Measurements from ENCODE around the gene LGALS3BP. TPM values are rescaled to one million over a fixed set of nuclear protein-coding genes. Genes with fewer than 3 reads are reported as not detected.
A peak's percentile ranks its signal among the peaks of the same experiment; 100 is the strongest.

The LGALS3BP gene
- total and polyA plus RNA-seq, 2 donors (not counting 1 experiment from before 2014, with no cell fraction given): 1.8 to 7.5 TPM

DNA sequence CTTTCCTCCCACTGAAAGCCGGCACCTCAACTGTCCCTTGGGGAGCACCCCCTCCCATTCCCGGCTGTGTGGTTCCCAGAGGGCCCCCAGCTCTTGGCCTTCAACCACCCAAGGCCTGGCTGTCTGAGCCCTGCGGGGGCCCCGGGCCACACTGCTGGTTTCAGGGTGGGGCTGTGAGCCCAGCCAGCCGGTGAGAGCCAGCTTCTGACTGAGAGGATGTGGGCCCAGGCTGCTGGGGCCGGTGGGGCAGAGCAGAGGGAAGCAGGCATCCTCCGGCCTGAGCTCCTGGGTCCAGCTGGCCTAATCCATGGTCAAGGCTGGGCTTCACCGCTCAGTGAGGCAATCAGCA lies 875 bp upstream of the LGALS3BP start:
- Histone ChIP-seq H3K9me3 (ENCODE audit: control extremely low read depth in 1 of 3, control insufficient read depth in 2 of 3, insufficient read depth in 1 of 3, low read length in 2 of 3) (no peaks in the 10 kb centered on the region), H3K4me1 (ENCODE audit: control insufficient read depth in 2 of 2, insufficient read depth in 2 of 2, low read length in 2 of 2) (peaks cover 8 to 34% of the 10 kb centered on the region in 2 donors), H3K79me2 (ENCODE audit: control insufficient read depth, insufficient read depth, low read length) (no peaks in the 10 kb centered on the region), H3K27me3 (replicated peaks in 1 of 4; ENCODE audit: control extremely low read depth in 1 of 4, control insufficient read depth in 3 of 4, insufficient read depth in 4 of 4, low read length in 3 of 4) (no peaks in the 10 kb centered on the region), H3K27ac (ENCODE audit: low read length in 2 of 2) (no peak overlapping the region), H4K20me1 (ENCODE audit: control insufficient read depth, insufficient read depth, low read length, poor library complexity, severe bottlenecking) (no peaks in the 10 kb centered on the region), H3K4me2 (replicated peaks; ENCODE audit: low read depth, low read length, poor library complexity, severe bottlenecking) (peak overlapping the region; percentile 8), H3K9ac (ENCODE audit: low read length) (no peak overlapping the region), H2AFZ (ENCODE audit: insufficient read depth, low read depth, low read length, poor library complexity, severe bottlenecking) (no peak overlapping the region), H3K4me3 (ENCODE audit: control extremely low read depth in 1 of 5, extremely low read depth in 1 of 5, insufficient read depth in 1 of 5, low read depth in 2 of 5, low read length in 4 of 5) (no peak overlapping the region), H3K36me3 (replicated peaks in 1 of 2; ENCODE audit: control extremely low read depth in 1 of 2, control insufficient read depth in 1 of 2, extremely low read depth in 1 of 2, insufficient read depth in 2 of 2, low read length in 1 of 2) (no peaks in the 10 kb centered on the region)
- ATAC-seq (ENCODE audit: low read depth): no peak
- ChIA-PET POLR2A (no interaction called here), CTCF (interaction anchor here (0.7 to 1.5 kb wide), 2 partner anchors 40 to 115 kb away, joined by 3 to 5 read pairs; no protein-coding TSS in a partner anchor)
- Mint-ChIP-seq H3K4me1 (peaks cover 9% of the 10 kb centered on the region), H3K27me3 (no peaks in the 10 kb centered on the region), H3K4me3 (no peak overlapping the region), H3K9me3 (ENCODE audit: insufficient read depth) (no peaks in the 10 kb centered on the region), H3K27ac (no peak overlapping the region)
- TF ChIP-seq EZH2 (IDR thresholded peaks at IDR 0.05; ENCODE audit: borderline replicate concordance, insufficient read depth, low read depth, low read length, poor library complexity, severe bottlenecking): no peak
- TF ChIP-seq, protein P1, sequence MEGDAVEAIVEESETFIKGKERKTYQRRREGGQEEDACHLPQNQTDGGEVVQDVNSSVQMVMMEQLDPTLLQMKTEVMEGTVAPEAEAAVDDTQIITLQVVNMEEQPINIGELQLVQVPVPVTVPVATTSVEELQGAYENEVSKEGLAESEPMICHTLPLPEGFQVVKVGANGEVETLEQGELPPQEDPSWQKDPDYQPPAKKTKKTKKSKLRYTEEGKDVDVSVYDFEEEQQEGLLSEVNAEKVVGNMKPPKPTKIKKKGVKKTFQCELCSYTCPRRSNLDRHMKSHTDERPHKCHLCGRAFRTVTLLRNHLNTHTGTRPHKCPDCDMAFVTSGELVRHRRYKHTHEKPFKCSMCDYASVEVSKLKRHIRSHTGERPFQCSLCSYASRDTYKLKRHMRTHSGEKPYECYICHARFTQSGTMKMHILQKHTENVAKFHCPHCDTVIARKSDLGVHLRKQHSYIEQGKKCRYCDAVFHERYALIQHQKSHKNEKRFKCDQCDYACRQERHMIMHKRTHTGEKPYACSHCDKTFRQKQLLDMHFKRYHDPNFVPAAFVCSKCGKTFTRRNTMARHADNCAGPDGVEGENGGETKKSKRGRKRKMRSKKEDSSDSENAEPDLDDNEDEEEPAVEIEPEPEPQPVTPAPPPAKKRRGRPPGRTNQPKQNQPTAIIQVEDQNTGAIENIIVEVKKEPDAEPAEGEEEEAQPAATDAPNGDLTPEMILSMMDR (IDR thresholded peaks at IDR 0.05): no peak
- WGBS (ENCODE audit: insufficient coverage): 54% methylated on average over 8 of the region's 8 CpGs
- DNase-seq: no peak
- intact Hi-C loops (cut with micrococcal nuclease): no loop called here

DNA sequence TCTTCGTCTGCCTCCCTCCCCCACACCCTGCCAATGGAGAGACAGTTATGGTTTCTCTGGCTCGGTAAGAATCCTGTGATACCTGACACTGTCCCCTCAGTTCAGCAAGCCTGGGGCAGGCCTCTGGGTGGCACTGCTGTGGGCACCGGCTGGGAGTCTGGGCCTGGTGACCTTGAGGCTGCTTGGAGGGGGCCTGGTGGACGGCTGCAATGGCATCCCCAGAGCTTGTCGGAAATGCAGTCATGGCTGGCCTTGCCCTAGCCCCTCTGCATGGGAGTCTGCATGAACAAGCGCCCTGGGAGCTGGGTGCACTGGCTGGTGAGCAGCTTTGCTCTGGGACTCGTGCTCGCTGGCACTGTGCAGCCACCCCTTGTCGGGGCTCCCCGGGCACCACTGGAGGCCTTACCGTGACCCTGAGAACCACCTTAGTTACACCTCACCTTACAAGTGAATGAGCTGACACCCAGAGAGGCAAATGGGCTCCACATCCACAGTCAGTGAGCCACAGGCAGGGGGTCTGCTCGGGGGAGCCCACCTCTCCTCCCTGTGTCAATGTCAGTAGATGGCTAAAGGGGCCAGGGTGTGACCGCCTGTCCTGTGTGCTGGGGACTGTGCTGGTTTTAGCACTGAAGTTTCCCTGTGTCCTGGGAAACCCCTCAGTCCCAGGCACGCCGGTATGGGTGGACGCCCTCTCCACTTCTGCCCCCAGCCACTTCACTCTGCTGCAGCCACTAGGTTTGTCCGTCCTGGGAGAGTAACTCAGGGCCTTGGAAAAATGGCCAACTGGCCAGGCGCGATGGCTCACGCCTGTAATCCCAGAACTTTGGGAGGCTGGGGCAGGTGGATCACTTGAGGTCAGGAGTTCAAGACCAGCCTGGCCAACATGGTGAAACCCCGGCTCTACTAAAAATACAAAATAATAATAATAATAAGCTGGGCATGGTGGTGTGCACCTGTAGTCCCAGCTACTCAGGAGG lies 1.4 kb downstream of the LGALS3BP start:
- H3K27me3 ChIP-seq (replicated peaks in 1 of 4; ENCODE audit: control extremely low read depth in 1 of 4, control insufficient read depth in 3 of 4, insufficient read depth in 4 of 4, low read length in 3 of 4): no peaks in the 10 kb centered on the region
- no peaks in the 10 kb centered on the region for H3K27me3 Mint-ChIP-seq
- no peak overlapping the region for H3K4me2 ChIP-seq (replicated peaks; ENCODE audit: low read depth, low read length, poor library complexity, severe bottlenecking)

More for the DNA sequence above, 1.4 kb downstream of the LGALS3BP start:
- Histone ChIP-seq H4K20me1 (ENCODE audit: control insufficient read depth, insufficient read depth, low read length, poor library complexity, severe bottlenecking) (no peaks in the 10 kb centered on the region), H3K4me1 (ENCODE audit: control insufficient read depth in 2 of 2, insufficient read depth in 2 of 2, low read length in 2 of 2) (peaks cover 8 to 33% of the 10 kb centered on the region in 2 donors), H3K9ac (ENCODE audit: low read length) (no peak overlapping the region), H3K4me3 (ENCODE audit: control extremely low read depth in 1 of 5, extremely low read depth in 1 of 5, insufficient read depth in 1 of 5, low read depth in 2 of 5, low read length in 4 of 5) (no peak overlapping the region), H3K27ac (ENCODE audit: low read length in 2 of 2) (no peak overlapping the region), H3K36me3 (replicated peaks in 1 of 2; ENCODE audit: control extremely low read depth in 1 of 2, control insufficient read depth in 1 of 2, extremely low read depth in 1 of 2, insufficient read depth in 2 of 2, low read length in 1 of 2) (no peaks in the 10 kb centered on the region), H3K9me3 (ENCODE audit: control extremely low read depth in 1 of 3, control insufficient read depth in 2 of 3, insufficient read depth in 1 of 3, low read length in 2 of 3) (no peaks in the 10 kb centered on the region), H2AFZ (ENCODE audit: insufficient read depth, low read depth, low read length, poor library complexity, severe bottlenecking) (no peak overlapping the region), H3K79me2 (ENCODE audit: control insufficient read depth, insufficient read depth, low read length) (no peaks in the 10 kb centered on the region)
- ATAC-seq (ENCODE audit: low read depth) (no peak), DNase-seq (no peak)
- no peak overlapping the region for H3K4me3 Mint-ChIP-seq
- ChIA-PET POLR2A (no interaction called here), CTCF (interaction anchor here (1.4 kb wide), 1 partner anchor 112 kb away, joined by 3 read pairs; no protein-coding TSS in a partner anchor)
- intact Hi-C loops (cut with micrococcal nuclease): no loop called here
- no peak for TF ChIP-seq EZH2 (IDR thresholded peaks at IDR 0.05; ENCODE audit: borderline replicate concordance, insufficient read depth, low read depth, low read length, poor library complexity, severe bottlenecking)
- TF ChIP-seq, protein P1 (IDR thresholded peaks at IDR 0.05): no peak
- H3K27ac Mint-ChIP-seq: no peak overlapping the region
- 92% methylated on average over 18 of the region's 21 CpGs for WGBS (ENCODE audit: insufficient coverage)
- peaks cover 9% of the 10 kb centered on the region for H3K4me1 Mint-ChIP-seq
- no peaks in the 10 kb centered on the region for H3K9me3 Mint-ChIP-seq (ENCODE audit: insufficient read depth)
